Ovary (tissue), 9 donors: ENCODE results near the gene PLEKHJ1. TPM values are rescaled to one million over a fixed set of nuclear protein-coding genes. Genes with fewer than 3 reads are reported as not detected.

Source experiments
- DNase-seq, 5 donors: peaks; one replicate each; pipeline ENCODE4 v3.0.0-alpha.2; 2019 to 2020
- H3K27ac ChIP-seq, 2 donors: fragments of 200-600 bp; one replicate each; pipeline versions ENCODE4 v1.5.1 to v1.8.0; 2019 to 2022
- H3K27me3 ChIP-seq: fragments of 200-600 bp; one replicate; pipeline ENCODE4 v1.8.0; 2022
- H3K36me3 ChIP-seq: fragments of 200-600 bp; sonication (generic); one replicate; pipeline ENCODE4 v1.5.1; 2019
- H3K4me1 ChIP-seq: one replicate; pipeline ENCODE4 v1.8.1; 2013; ENCODE audit warnings: mild to moderate bottlenecking, moderate library complexity; ENCODE audit not compliant: insufficient read depth
- H3K4me3 ChIP-seq: fragments of 200-600 bp; sonication (generic); one replicate; pipeline ENCODE4 v1.5.1; 2017
- H3K9me3 ChIP-seq, 2 donors: fragments of 200-600 bp in 1 of 2; sonication (generic) in 1 of 2; one replicate each; pipeline versions ENCODE4 v1.5.1 to v1.8.1; 2013 to 2019; ENCODE audit warnings: mild to moderate bottlenecking in 1 of 2, moderate library complexity in 1 of 2
- EP300 ChIP-seq: sonication (generic); formaldehyde crosslinking; IDR thresholded peaks from one replicate; pipeline ENCODE4 v1.6.1; 2017; ENCODE audit warnings: antibody characterized with exemption
- POLR2A ChIP-seq: fragments of 450-650 bp; IDR thresholded peaks from one replicate; pipeline ENCODE4 v1.6.1; 2017; ENCODE audit warnings: antibody characterized with exemption, mild to moderate bottlenecking, moderate library complexity
- WGBS, 3 donors: extraction: QIAGEN DNeasy Blood & Tissue Kit in 1 of 3; methylation state at CpG; one replicate each; pipeline versions ENCODE4 v1.1.5 to v1.1.7; 2013 to 2017; 5-methylcytosine and 5-hydroxymethylcytosine counted together
- intact Hi-C, 4 donors: fragments of 100-400 bp; cut with DNase I; formaldehyde crosslinking; loops; one replicate each; pipeline versions ENCODE4 v1.11.0 to v1.15.1; 2022 to 2023
- polyA plus RNA-seq, 2 donors: library from polyadenylated mRNA; stranded (reverse); fragments of 200-250 nt in 1 of 2; fragments of 350-450 nt in 1 of 2; fragmentation: Illumina TruSeq in 1 of 2; extraction: RNeasy Lipid Tissue Mini Kit (QIAGEN cat#74804) in 1 of 2; gene quantifications; one replicate each; pipeline ENCODE4 v1.2.3, GENCODE V29; 2013 to 2014
- total RNA-seq, 7 donors: library from RNA; depleted of rRNA in 2 of 7; stranded (reverse); fragments of >200 nt in 2 of 7; fragmentation: NEBNext Ultra II Directional in 3 of 7; extraction: Animal tissue kit (Norgen Biotek cat#: 25700) in 3 of 7; gene quantifications; one replicate each; pipeline versions ENCODE4 v1.1.0 to v1.2.4, GENCODE V29; 2016 to 2023
- TF ChIP-seq, protein P1 (sequence below), 3 donors: fragments of 450-650 bp in 2 of 3; fragments of 200-600 bp in 1 of 3; IDR thresholded peaks; one replicate each; pipeline versions ENCODE4 v1.5.1 to v1.8.0; 2016 to 2022; ENCODE audit warnings: antibody characterized with exemption in 3 of 3, mild to moderate bottlenecking in 1 of 3
- donor health status: DM: no; HTN: no; CAD: no; lungs with moderate emphysema.
- donor health status: DM: no; HTN: no; CAD: no.
- donor health status: Bipolar disorder and iron deficiency.
- donor health status: DM: yes; HTN: yes; CAD: no.
- donor health status: DM: no; HTN: no; CAD: no.
- donor health status: DM: yes; HTN: yes; CAD: no.

The PLEKHJ1 gene
- total and polyA plus RNA-seq, 9 donors, result 17.1 to 57.9 (median 46.8) TPM

DNA sequence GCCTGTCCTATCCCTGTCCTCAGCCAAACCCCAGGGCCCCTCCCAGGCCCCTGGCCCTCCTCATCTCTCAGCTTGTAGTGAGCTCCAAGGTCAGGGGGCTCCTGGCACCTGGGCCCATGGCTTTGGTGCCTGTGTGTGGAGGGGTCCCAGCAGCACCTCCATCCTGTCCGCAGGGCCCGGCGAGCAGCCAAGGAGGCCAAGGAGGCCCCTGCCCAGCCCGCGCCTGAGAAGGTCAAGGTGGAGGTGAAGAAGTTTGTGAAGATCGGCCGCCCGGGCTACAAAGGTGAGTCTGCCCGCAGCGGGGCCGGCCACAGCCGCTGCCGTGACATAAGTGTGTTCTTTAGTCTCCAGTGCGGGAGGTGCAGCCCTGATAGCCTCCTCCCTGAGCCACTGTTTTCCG lies 9.1 kb upstream of the PLEKHJ1 start:
- intact Hi-C loops, result loop anchor here in 1 of 4 donors (10.0 kb wide), 1 partner anchor 370 kb away; no protein-coding TSS in a partner anchor
- Histone ChIP-seq H3K36me3 (no peaks in the 10 kb centered on the region), H3K4me1 (peaks cover 13% of the 10 kb centered on the region), H3K9me3 (no peaks in the 10 kb centered on the region), H3K27ac (no peak overlapping the region), H3K27me3 (no peaks in the 10 kb centered on the region), H3K4me3 (no peak overlapping the region)
- DNase-seq, result no peak
- TF ChIP-seq EP300 (no peak), POLR2A (no peak)
- TF ChIP-seq, protein P1, sequence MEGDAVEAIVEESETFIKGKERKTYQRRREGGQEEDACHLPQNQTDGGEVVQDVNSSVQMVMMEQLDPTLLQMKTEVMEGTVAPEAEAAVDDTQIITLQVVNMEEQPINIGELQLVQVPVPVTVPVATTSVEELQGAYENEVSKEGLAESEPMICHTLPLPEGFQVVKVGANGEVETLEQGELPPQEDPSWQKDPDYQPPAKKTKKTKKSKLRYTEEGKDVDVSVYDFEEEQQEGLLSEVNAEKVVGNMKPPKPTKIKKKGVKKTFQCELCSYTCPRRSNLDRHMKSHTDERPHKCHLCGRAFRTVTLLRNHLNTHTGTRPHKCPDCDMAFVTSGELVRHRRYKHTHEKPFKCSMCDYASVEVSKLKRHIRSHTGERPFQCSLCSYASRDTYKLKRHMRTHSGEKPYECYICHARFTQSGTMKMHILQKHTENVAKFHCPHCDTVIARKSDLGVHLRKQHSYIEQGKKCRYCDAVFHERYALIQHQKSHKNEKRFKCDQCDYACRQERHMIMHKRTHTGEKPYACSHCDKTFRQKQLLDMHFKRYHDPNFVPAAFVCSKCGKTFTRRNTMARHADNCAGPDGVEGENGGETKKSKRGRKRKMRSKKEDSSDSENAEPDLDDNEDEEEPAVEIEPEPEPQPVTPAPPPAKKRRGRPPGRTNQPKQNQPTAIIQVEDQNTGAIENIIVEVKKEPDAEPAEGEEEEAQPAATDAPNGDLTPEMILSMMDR (IDR thresholded peaks at IDR 0.05), result no peak
- WGBS, 3 donors, result 92 to 95% (median 92%) methylated on average over 15 of the region's 15 CpGs

DNA sequence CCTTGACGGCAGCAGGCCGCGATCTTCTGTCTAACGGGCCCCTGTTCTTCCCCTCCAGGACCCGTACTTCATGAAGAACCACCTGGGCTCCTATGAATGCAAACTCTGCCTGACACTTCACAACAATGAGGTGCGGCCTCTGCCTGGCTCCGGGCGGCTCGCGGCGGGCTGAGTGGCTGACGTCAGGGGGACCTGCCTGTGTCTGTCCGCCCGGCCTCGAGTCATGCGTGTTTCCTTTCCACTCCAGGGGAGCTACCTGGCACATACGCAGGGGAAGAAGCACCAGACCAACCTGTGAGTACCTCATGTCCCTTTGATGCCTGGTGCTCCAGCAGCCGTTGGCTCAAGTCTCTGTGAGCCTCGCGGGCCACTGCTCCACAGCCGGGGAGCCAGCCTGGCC lies 8.4 kb upstream of the PLEKHJ1 start:
- Histone ChIP-seq H3K36me3 (no peaks in the 10 kb centered on the region), H3K4me3 (no peak overlapping the region), H3K27ac (no peak overlapping the region), H3K27me3 (no peaks in the 10 kb centered on the region), H3K9me3 (no peaks in the 10 kb centered on the region), H3K4me1 (peaks cover 14% of the 10 kb centered on the region)
- intact Hi-C loops, result loop anchor here in 1 of 4 donors (10.0 kb wide), 1 partner anchor 370 kb away; no protein-coding TSS in a partner anchor
- no peak for DNase-seq
- WGBS, 3 donors, result 90 to 91% (median 90%) methylated on average over 21 of the region's 21 CpGs
- no peak for TF ChIP-seq EP300
- no peak for TF ChIP-seq POLR2A
- TF ChIP-seq, protein P1 (IDR thresholded peaks at IDR 0.05), result no peak

DNA sequence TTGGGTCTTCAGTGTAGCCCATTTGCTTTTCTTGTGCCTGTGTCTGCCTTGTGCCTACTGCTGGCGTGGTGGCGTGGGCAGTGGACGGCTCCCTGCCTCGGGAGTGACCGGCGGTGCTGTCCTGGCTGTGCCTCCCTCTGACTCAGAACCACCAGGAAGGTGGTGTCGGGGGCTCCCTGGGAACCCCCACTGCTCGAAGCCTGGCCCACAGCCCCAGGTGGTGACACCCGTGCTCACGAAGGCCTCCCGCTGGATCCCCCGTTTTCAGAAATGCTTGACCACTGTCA lies 7.9 kb upstream of the PLEKHJ1 start:
- H3K36me3 ChIP-seq, result no peaks in the 10 kb centered on the region
- TF ChIP-seq, protein P1 (IDR thresholded peaks at IDR 0.05), result no peak
- TF ChIP-seq EP300 (no peak), POLR2A (no peak)
- WGBS, 3 donors, result 86 to 90% (median 89%) methylated on average over 12 of the region's 12 CpGs
- intact Hi-C loops, result loop anchor here in 1 of 4 donors (10.0 kb wide), 1 partner anchor 371 kb away; no protein-coding TSS in a partner anchor
- no peak overlapping the region for H3K27ac ChIP-seq
- peaks cover 14% of the 10 kb centered on the region for H3K4me1 ChIP-seq
- no peak for DNase-seq
- H3K27me3 ChIP-seq, result no peaks in the 10 kb centered on the region
- H3K9me3 ChIP-seq, result no peaks in the 10 kb centered on the region
- H3K4me3 ChIP-seq, result no peak overlapping the region

DNA sequence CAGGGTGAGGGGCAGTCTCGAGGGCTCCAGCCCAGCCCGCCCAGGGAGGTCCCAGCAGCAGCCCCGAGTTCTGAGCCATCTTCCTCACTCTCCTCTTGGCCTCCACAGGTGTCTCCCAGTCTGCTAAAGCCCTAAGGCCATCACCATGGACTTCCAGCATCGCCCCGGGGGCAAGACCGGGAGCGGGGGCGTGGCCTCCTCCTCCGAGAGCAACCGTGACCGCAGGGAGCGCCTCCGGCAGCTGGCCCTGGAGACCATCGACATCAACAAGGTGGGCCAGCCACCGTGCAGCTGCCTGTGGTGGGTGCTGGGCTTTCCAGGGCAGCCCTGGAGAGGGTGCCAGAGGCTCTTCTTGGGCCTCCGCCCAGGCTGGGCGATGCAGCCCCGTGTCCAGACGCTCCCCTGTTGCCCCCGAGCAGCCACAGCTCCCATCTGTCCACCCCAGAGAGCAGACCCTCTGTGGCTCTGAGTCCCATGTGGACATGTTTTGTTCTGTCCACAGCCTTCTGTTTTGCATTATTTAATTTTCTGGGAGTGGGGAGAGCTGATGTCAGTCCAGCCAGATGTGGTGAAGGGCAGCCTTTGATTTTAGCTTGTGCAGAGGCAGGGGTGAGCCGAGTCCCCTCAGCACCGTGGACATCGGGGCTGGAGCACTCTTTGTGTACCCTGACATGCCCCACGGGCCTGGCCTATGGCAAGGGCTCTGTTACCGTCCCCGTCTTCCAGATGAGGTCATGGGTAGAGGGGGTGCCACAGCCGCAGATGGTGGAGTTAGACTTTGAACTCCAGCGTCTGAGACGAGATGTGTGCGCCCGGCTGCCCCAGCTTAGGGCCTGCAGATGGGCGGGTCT lies 7.4 kb upstream of the PLEKHJ1 start:
- intact Hi-C loops, result loop anchor here in 1 of 4 donors (10.0 kb wide), 1 partner anchor 371 kb away; no protein-coding TSS in a partner anchor
- H3K4me1 ChIP-seq, result peaks cover 14% of the 10 kb centered on the region
- H3K27ac ChIP-seq, result no peak overlapping the region
- no peak for DNase-seq
- no peaks in the 10 kb centered on the region for H3K27me3 ChIP-seq
- no peaks in the 10 kb centered on the region for H3K36me3 ChIP-seq
- H3K4me3 ChIP-seq, result no peak overlapping the region
- TF ChIP-seq, protein P1 (IDR thresholded peaks at IDR 0.05), result no peak
- TF ChIP-seq POLR2A (no peak), EP300 (no peak)
- no peaks in the 10 kb centered on the region for H3K9me3 ChIP-seq
- 74 to 81% (median 80%) methylated on average over 20 to 32 of the region's 32 CpGs for WGBS, 3 donors
